ENCODE data around the gene CDKL5.

CDKL5 gene

DNA sequence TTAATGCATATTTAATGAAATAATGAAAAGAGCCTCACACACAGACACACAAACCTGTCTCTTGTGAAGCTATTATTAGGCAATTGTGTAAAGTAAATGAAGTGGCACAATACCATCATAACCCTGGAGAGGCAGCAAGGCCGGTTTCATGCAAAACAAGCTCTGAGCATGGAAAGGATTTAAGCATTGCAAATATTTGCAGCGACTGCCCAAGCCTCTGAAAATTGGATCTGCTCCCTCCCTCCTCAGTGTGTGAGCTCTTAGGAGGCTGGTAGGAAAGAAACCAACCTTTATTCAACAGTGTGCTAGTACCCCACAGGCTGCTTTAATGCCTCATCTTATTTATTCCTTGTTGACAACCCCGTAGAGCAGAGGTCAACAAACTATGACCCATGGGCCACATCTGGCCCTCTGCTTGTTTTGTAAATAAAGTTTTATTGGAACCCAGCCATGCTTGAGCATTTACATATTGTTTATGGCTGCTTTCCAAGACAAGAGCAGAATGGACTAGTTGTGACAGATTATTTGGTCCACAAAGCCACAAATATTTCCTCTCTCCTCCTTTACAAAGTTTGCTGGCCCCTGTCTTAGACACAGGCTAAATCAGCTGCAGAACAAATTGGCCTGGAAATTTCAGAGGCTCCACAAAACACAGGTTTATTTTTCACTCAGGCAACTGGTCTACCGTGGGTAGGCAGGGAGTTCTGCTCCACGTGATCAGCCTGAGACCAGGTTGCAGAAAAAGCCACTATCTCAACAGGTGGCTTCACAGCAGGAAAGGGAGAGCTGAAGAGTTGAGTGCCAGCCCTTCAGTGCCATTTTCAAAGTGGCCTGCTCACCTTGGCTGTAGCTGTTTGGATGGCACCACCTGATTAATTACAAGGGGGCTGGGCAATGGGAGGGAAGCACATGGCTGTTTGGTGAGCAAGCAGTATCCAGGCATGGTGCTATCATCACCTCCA lies 229.7 kb downstream of the CDKL5 start:
- no peak for DNase-seq

- no peak for DNase-seq
Observed at GRCh38 chrX:18661273-18661672, 235.9 kb downstream of the CDKL5 start.

DNA sequence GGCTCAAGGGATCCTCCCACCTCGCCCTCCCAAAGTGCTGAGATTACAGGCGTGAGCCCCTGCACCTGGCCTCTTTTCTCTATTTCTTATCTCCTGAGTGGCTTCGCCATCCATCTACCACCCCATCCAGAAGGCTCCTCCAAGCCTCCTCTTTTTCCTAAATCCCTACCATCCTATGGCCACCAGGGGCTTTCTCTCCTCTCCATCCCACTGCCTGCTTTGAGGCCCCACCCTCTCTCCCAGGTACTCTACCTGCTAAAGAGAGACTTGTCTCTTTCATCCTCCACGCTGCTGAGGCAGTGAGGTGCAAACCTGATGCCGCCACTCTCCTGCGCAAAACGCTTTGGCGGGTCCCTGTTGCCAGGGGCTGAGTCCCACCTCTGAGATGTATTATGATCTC lies 239.5 kb downstream of the CDKL5 start:
- DNase-seq: no peak

GRCh38 chrX:18666614-18667013 lies 241.2 kb downstream of the CDKL5 start:
- no peak for DNase-seq

- no peak for DNase-seq
Observed at GRCh38 chrX:18668071-18668835, 242.8 kb downstream of the CDKL5 start.

- DNase-seq: no peak
Observed at GRCh38 chrX:18672008-18672407, 246.6 kb downstream of the CDKL5 start, which contains the start of gene RS1. RS1 (minus strand) TSS chrX:18672108; CDS start chrX:18672068, 40 bp downstream.

- DNase-seq: peak; percentile 12
Observed at GRCh38 chrX:18674417-18674787, 249.0 kb downstream of the CDKL5 start.

- peak; percentile 70 for DNase-seq
Observed at GRCh38 chrX:18674788-18675735, 249.7 kb downstream of the CDKL5 start.

DNA sequence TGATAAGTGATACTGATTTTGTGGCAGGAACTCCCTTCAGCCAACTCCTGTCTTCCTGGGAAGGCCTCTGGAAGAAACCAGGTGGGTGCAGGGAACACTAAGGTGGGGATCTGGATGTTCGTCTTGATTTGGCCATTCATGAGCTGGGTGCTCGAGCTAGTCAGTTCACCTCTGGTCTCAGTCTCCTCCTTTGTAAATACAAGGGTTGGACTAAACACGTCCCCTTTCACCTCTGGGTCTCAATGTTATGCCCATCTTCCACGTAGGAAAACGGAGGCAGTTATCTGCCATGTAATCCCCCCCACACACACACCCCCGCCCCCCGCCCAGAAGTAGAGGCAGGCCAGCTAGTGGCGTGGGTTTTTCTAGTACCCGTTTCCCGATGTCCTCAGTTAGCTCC lies 250.6 kb downstream of the CDKL5 start:
- DNase-seq: no peak

- DNase-seq: no peak
Observed at GRCh38 chrX:18676470-18676869, 251.1 kb downstream of the CDKL5 start.

- DNase-seq: no peak
Observed at GRCh38 chrX:18677161-18677869, 251.9 kb downstream of the CDKL5 start.

- no peak for DNase-seq
Observed at GRCh38 chrX:18681996-18682395, 256.6 kb downstream of the CDKL5 start.

DNA sequence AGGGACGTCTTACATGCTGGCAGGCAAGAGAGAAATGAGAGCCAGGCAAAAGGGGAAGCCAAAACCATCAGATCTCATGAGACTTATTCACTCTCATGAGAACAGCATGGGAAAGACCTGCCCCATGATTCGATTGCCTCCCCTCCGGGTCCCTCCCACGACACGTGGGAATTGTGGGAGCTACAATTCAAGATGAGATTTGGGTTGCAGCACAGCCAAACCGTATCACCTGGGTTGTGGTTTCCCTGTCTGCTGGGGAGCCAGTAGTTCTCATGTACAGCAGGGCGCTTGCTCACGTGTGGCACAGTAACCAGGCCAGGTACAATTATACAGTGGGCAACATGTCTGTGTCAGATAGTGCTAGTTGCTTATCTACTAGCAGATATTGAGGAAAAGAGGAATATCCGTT lies 257.6 kb downstream of the CDKL5 start:
- no peak for DNase-seq

DNA sequence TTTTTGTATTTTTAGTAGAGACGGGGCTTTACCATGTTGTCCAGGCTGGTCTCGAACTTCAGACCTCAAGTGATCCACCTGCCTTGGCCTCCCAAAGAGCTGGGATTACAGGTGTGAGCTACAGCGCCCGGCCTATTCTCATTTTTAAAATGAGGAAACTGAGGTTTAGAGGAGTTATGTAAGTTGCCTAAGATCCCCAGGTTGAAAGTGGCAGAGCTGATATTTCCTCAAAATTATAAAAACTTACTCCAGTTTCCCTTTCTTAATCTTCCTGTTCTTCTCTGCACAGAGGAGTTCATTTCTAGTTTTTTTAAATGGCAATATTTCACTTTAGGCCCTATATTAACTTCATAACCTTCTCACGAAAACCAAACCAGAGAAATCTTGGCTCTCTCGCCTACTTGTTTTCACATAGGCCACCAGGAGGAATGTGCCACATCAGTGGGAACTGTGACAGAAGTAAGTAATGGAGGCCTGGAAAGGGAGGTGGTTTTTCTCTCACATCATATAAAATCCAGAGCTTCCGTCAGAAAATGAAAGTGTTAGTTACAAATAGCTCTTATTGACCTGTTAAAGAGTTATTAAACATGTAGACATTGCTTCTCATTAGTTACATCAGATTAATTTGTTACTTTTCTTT lies 262.6 kb downstream of the CDKL5 start:
- no peak for DNase-seq

DNA sequence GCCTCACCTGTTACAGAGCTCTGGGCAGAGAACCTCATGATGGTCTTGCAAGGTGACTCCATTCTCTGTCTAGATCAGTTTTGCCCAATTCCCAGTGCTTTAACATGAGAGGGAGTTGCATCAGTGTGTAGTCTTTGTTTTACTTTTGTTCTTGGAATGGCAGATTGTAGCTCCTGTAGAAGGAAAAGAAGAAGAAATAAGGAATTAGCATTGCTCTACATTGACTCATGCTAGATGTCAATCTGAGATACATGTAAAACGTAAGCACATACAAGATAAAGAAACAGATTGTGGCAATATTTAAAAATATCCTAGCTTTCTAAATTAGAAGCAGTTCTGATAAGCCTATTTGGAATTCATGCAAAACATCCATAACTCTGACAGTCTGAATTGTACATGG lies 266.0 kb downstream of the CDKL5 start:
- DNase-seq: no peak

DNA sequence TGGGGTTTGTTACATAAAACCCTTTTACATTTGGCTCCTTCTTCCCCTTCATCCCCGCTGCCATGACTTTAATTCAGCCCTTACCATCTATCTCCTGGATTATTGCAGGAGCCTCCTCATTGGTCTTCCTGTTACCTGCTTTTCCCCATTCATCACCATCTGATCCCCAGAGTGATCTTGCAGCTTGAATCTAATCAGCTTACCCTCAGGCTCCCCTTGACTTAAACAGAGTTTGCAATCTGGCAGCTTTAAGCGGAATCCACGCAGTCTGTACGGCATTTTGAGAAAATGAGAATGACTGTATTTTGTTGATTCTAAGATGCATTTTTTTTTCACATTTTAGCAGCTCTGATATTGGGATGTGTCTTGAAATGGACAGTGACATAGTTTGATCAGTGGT lies 267.1 kb downstream of the CDKL5 start:
- no peak for DNase-seq

DNA sequence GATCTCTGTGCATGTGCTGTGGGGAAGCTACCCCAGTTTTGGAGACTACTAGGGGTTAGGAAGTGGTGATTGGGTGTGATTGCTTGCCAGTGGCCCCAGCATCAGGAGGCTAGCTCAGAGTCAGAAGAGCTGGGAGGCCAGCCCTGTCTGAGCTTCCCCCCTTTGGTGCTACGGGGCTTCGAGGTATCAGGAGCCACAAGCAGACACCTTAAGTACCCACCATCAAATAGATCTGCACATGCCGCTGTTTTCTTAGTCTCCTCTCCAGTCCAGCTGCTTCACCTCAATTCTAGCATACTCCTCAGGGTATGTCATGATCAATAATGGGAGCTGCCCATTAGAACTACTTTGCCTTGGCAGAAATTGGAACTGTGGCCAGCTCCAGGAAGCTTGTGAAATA lies 271.2 kb downstream of the CDKL5 start:
- DNase-seq: no peak

DNA sequence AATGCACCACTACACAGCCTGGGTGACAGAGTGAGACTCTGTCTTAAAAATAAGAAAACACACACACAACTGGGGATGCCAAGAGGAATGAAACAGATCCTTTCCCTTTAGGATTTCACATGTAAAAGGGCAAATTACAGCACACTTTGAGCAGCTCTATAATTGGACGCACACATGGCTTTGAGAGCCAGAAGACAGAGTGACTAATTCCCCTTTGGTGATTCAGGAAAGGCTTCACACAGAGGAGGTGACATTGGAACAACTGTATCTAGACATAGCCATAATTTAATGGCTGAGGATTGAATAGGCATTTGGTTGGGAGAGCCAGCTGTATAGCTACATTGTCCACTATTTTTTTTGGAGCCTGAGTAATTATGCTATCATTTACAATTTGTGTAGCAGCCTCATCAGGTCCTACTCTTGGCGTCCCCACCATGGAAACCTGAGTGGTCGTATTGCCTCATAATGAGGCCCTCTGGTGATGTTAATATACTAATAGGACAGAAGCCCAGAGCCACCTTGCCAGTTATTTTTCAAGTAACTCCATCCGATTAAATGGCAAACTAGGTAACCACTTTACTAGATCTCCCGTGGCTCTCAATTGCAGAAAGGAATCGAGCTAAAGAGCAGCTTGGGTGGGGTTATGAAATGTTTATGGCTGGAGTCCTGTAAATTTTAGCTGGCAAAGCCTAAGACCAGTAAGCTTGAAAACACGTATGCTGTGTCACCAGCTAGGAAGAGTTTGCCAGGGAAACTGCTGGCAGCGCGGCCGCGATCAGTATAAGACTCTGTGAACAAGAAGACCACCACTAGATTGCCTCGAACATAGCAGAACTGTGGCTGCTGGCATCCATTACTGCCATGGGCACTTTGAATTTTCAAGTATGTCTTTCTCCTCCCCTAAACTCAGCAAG lies 273.6 kb downstream of the CDKL5 start:
- DNase-seq: no peak

- DNase-seq: no peak
Observed at GRCh38 chrX:18701621-18702361, 276.4 kb downstream of the CDKL5 start.

Measured in effector CD4-positive, alpha-beta T cell (primary cell).